HG03196 (cell line): ENCODE measurements around the gene USP11.

Experiments used
- ATAC-seq: cut with Tn5 transposase; IDR thresholded peaks from one replicate; pipeline ENCODE4 v1.9.1; 2021; ENCODE audit not compliant: unreplicated experiment

Gene USP11

DNA sequence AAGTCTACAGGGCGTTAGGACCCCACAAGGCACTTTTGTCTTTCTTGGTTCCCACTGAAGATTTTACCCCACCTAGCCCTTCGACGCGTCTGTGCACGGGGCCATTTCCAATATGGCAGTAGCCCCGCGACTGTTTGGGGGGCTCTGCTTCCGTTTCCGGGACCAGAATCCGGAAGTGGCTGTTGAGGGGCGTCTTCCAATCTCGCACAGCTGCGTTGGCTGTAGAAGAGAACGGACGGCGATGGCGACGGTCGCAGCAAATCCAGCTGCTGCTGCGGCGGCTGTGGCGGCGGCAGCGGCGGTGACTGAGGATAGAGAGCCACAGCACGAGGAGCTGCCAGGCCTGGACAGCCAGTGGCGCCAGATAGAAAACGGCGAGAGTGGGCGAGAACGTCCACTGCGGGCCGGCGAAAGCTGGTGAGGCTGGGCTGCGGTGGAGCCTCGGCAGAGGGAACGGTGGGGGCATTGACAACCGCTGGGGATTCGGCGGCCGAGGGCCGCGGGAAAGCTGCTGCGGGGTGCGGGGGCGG is at the start of gene USP11:
TSS of gene USP11 (plus strand) at position 207 of the 530 bp plus-strand sequence. CDS start at position 242, 35 bp downstream.
- ATAC-seq, result no peak

GRCh38 chrX:47184486-47184885 is 48.3 kb upstream of the USP11 start:
- ATAC-seq, result no peak

GRCh38 chrX:47185241-47185640 is 47.6 kb upstream of the USP11 start:
- ATAC-seq, result no peak

DNA sequence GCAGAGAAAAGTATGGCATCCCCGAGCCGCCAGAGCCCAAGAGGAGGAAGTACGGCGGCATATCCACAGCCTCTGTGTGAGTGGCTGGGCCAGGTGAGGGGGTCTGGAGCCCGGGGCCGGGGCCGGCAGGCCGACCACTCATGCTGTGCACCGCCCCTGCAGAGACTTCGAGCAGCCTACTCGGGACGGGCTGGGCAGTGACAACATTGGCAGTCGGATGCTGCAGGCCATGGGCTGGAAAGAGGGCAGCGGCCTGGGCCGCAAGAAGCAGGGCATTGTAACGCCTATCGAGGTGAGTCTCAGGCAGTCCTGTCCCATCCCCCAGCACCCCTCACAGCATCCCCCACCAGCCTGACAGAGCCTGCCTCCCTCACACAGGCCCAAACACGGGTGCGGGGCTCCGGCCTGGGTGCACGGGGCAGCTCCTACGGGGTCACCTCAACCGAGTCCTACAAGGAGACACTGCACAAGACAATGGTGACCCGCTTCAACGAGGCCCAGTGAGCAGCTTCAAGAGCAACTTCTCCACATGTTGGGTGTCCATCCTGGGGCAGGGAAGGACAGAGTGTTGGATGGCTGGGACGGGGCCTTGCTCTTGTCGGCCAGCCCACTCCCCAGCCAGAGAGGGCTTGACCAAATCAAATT is 46.6 kb upstream of the USP11 start:
- no peak for ATAC-seq

GRCh38 chrX:47187106-47187677 is 45.6 kb upstream of the USP11 start:
- no peak for ATAC-seq

GRCh38 chrX:47189906-47190305 is 42.9 kb upstream of the USP11 start:
- no peak for ATAC-seq

DNA sequence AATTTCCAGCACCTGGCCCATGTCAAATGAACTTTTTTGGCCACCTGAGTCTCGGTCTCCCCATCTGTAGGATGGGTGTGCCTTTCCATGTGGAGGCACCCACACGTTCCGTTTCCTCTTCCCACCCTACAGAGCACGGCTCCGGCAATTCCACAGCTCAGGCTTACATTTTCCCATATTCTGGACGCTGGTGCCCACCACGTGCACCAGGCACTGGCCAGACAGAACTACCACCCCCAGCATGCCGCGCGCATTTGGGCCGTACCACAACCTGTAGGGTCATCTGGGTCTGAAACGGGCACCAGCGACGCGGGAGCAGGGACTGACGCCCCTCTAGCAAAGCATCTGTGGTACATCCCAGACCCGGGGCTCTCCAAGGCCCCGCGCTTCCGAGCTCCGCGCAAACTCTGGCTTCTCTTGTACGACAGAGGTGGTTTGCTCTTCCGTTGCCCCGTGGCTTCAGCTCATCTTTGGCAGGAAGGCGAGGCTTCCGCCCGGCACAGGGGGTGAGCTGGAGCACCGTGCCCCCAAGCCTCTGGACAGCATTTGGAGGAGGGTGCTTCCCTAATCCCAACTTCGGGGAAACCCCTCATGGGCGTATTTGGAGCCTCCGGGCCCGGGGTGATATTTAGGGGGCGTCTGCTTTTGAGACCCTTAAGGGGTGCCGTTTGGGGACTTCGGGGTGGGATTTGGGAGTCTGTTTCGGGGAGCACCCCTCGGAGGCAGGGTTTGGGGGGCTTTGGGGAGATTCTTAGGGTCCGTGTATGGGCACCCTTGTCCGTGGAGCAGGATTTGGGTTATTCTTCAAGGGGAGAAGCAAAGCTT is 42.2 kb upstream of the USP11 start:
- ATAC-seq, result peak; percentile 66

GRCh38 chrX:47191331-47191730 is 41.5 kb upstream of the USP11 start:
- no peak for ATAC-seq

- ATAC-seq, result no peak
Observed at GRCh38 chrX:47191806-47192401, 40.9 kb upstream of the USP11 start.

DNA sequence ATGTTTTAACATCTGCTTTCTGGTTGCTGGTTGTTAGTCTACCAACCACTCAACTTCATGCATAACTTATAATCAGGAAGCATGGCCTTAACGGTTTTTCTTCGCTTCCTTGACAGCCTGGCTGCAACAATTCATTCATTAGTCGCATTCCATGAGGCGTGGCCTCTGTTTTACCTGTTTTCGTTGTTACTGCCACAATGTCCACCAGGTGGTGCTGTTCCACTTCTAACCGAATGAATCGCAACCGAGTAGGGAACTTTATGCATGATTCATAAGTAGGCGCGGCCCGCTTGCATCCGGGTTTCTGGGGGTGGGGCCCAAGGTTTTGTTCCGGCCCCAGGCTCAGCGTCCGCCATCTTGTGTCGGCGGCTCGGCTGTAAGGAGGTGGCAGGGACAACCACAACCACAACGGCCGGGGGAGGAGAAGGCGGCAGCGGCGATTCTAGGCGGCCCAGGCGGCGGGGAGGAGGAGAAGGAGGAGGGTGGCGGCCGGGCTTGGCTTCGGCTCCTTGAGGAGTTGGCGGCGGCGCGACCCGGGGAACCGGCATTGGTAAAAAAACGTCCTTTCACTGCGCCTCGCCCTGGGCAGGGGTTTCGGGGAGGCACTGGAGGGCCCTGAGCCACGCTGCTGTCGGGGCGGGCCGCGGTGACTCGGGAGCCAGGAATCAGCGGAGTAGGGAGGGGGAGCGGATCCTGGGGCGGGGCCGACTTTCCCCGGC is 39.2 kb upstream of the USP11 start, which contains the start of gene UBA1:
TSS of gene UBA1 (plus strand) at position 355 of the 719 bp plus-strand sequence. CDS start 4,974 bp downstream, outside the sequence.
- ATAC-seq, result peak; percentile 49

DNA sequence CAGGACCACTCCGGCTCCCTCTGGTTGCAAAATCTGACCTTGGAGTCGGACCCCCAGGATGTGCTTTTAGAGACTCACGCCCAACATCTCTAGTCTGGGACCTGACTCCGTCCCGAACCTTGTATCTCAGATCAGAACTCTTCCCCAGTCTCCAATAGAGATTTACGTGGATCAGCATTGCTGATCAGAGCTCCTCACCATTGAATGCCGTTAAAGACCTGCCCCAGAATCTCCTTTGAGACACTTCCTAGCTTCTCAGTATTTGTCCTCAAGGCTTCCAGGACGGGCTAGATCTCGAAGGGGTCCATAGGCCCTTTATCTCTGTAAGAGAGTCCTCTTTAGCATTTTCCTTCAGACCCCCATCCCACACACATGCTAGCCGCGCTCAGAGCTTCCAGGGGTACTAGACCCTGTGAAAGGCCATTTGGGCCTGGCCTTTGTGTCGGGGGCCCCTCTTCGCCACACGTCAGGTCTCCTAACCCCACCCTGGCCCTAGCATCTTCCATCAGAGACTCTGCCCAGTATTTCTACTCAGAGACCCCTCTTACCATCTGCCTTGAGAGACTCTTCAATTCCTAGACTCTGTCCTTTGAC is 38.5 kb upstream of the USP11 start:
- ATAC-seq, result no peak

GRCh38 chrX:47196098-47196497 is 36.7 kb upstream of the USP11 start:
- ATAC-seq, result no peak

GRCh38 chrX:47197526-47197925 is 35.3 kb upstream of the USP11 start:
- no peak for ATAC-seq

- ATAC-seq, result no peak
Observed at GRCh38 chrX:47198026-47198686, 34.7 kb upstream of the USP11 start.

DNA sequence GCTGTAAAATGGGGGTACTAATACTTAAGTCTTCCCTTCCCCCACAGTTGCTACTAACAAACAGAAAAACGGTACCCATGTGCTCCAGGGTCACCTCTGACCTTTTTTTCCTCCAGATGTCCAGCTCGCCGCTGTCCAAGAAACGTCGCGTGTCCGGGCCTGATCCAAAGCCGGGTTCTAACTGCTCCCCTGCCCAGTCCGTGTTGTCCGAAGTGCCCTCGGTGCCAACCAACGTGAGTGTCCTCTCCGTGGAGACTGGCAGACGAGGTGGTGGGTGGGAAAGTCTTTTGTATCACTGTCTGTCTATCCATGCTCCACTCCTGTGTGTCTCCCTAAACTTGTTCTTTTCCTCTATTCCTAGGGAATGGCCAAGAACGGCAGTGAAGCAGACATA is 34.1 kb upstream of the USP11 start:
- no peak for ATAC-seq

GRCh38 chrX:47199286-47199685 is 33.5 kb upstream of the USP11 start:
- ATAC-seq, result no peak

DNA sequence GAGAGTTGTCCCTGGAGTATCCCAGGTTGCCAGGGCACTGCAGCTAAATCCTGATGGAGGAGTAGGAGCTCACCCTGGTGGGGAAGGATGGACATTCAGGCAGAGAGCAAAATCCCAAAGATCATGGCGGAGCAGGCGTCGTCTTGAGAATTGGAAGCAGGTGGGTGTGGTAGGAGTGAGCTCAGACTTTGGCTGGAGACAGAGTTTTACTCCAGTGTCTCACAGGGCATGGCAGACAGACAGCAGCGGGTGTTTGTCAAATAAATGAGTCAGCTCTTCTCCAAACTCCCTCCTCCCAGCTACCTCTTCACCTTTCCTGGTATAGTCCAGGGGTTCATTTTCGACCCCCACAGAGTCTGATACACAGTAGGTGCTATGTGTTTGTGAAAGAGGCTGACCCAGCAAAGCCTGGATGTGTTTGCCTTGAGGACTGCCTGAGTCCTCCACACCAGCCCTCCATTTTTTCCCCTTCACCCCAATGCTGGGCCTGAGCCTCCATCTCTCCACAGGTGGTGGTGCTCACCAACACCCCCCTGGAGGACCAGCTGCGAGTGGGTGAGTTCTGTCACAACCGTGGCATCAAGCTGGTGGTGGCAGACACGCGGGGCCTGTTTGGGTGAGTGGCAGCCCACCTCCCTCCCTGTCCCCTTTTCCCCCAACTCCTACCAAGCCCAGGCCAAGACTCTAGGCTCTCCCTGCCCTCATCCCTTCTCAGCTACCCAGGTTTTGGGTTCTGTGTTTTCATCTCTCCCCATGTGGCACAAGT is 32.2 kb upstream of the USP11 start:
- ATAC-seq, result no peak

- ATAC-seq, result no peak
Observed at GRCh38 chrX:47201345-47201944, 31.4 kb upstream of the USP11 start.

DNA sequence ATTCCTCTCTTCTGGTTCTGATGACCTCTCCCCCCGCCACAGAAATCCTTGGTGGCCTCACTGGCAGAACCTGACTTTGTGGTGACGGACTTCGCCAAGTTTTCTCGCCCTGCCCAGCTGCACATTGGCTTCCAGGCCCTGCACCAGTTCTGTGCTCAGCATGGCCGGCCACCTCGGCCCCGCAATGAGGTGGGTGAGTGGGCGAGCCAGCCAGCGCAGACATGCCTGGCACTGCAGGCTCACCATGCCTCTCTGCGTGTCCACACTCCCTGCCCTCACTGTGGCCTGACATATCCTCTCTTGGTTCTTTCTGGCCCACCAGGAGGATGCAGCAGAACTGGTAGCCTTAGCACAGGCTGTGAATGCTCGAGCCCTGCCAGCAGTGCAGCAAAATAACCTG is 30.5 kb upstream of the USP11 start:
- no peak for ATAC-seq
